Ectodermal cell (in vitro differentiated cells): ENCODE measurements around the gene CCZ1.
"Not testable (repeated sequence)": the region's sequence is repeated elsewhere in the genome, so short reads cannot be mapped to it uniquely, and the experiment has no call there.

ENCODE experiments used
- H3K27ac ChIP-seq: 2 replicates; pipeline ENCODE4 v1.7.0; 2013; ENCODE audit warnings: mild to moderate bottlenecking, low read depth, low read length; ENCODE audit not compliant: insufficient read depth, poor library complexity, severe bottlenecking
- H3K27me3 ChIP-seq: 2 replicates; pipeline ENCODE4 v1.7.0; 2013; ENCODE audit warnings: mild to moderate bottlenecking, low read length; ENCODE audit not compliant: insufficient read depth, control insufficient read depth, poor library complexity, severe bottlenecking
- H3K36me3 ChIP-seq: one replicate; pipeline ENCODE4 v1.7.0; 2013; ENCODE audit warnings: low read length; ENCODE audit not compliant: control insufficient read depth, insufficient read depth
- H3K4me1 ChIP-seq: one replicate; pipeline ENCODE4 v1.7.0; 2013; ENCODE audit warnings: low read length; ENCODE audit not compliant: control insufficient read depth, insufficient read depth
- H3K4me3 ChIP-seq: 2 replicates; pipeline ENCODE4 v1.7.0; 2013; ENCODE audit warnings: low read depth, low read length, control low read depth; ENCODE audit not compliant: insufficient read depth
- H3K9me3 ChIP-seq: 2 replicates; pipeline ENCODE4 v1.7.0; 2013; ENCODE audit warnings: mild to moderate bottlenecking, low read length, moderate library complexity; ENCODE audit not compliant: control insufficient read depth
- whole genome bisulfite sequencing, 2 experiments: methylation state at CpG; one replicate each; pipeline ENCODE4 v1.1.7; 2013; ENCODE audit warnings: missing lambda C conversion rate in 2 of 2; 5-methylcytosine and 5-hydroxymethylcytosine counted together

Gene CCZ1

DNA sequence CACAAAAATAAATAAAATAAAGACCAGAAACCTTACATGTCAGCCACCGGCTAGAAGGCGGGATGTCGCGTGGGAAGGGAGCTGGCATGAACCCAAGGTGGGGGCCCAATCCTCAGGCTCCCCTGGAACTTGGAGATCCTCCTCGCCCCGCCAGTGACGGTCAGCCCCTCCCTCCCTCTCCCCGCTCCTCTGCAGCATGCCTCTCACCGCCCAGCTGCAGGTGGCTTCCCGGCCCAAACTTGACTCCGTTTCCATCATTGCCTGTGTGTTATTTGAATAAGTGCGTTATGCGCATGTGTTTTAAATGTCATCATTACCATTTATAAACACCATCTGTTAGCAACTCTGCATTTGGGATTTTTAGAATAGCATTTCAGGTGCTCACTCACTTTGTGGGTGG is 64.7 kb downstream of the CCZ1 start:
- H3K27ac ChIP-seq, H3K9me3 ChIP-seq, H3K4me1 ChIP-seq, H3K36me3 ChIP-seq, H3K4me3 ChIP-seq, H3K27me3 ChIP-seq: not testable (repeated sequence)
- 79% methylated on average over 6 of the region's 13 CpGs; no CpG with 5 or more reads in 1 of the 2 experiments for WGBS, 2 experiments

DNA sequence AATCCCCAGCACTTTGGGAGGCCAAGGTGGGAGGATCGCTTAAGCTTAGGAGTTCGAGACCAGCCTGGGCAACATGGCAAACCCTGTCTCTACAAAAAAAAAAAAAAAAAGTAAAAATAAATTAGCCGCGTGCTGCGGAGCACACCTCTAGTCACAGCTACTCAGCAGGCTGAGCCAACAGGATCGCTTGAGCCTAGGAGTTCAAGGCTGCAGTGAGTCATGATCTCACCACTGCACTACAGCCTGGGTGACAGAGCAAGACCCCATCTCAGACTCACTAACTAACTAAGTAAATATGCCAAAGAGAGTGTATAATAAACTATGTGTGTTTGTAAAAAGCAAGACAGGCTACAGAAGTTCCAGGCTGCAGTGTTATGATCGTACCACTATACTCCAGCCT is 65.3 kb downstream of the CCZ1 start:
- H3K4me3 ChIP-seq, H3K27me3 ChIP-seq, H3K9me3 ChIP-seq, H3K4me1 ChIP-seq, H3K36me3 ChIP-seq, H3K27ac ChIP-seq: not testable (repeated sequence)
- 79 to 89% methylated on average over 4 to 5 of the region's 7 CpGs for WGBS, 2 experiments

DNA sequence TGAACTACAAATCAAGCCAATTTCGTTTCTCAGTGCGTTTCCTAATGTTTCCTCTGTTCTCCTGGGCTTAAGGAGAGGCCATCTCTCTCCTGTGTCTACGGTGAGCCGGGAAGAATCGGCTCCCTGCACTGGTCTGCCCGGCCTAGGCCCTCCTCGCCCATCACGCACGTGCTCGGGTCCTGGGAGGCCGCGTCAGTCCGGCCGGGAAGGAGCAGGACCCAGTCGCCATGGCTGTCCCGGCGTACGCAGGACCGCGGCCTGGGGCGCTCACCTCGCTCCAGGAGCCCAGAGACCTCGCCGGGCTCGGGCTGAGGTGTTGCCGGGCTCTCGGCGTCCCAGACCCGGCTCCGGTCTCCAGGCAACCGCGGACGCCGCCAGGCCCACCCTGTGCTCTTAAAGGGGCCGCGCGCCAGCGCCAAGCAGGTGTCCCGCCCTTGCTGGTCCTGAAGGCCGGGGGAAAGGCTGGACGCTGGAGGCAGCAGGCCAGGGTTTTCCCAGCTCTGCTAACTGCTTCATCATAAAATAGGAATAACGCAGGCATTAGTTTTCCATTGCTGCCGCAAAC is 71.9 kb downstream of the CCZ1 start, which contains the start of gene RSPH10B:
TSS of gene RSPH10B (minus strand) at position 343 of the 565 bp plus-strand sequence. CDS start 3,573 bp downstream, outside the sequence.
- not testable (repeated sequence) for H3K36me3 ChIP-seq, H3K9me3 ChIP-seq, H3K27me3 ChIP-seq, H3K4me1 ChIP-seq, H3K27ac ChIP-seq, H3K4me3 ChIP-seq
- WGBS, 2 experiments: 0 to 1% methylated on average over 5 to 10 of the region's 43 CpGs

DNA sequence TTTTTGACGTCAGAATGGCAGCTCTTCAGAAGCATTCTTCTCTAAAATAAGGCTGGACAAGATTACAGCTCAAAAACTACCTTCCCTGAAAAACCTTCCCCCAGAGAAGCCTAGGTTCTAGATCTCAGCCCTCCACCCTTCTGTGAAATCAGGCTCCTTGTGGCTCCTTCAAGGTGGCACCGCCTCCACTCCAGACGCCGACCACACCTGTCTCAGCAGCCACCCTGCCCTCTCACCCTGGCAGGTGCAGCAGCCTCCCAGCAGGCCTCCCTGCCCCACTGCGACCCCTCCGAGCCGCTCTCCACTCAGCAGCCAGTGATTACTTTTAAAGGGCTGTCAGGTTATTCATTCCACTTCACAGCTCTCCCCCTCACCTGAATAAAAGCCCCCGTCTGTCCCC is 75.0 kb downstream of the CCZ1 start:
- not testable (repeated sequence) for H3K4me1 ChIP-seq, H3K4me3 ChIP-seq, H3K36me3 ChIP-seq, H3K9me3 ChIP-seq, H3K27me3 ChIP-seq, H3K27ac ChIP-seq
- WGBS, 2 experiments: no CpG with 5 or more reads among the region's 8 CpGs
